AG09319 (cell line): Measurements from ENCODE around the gene TRAPPC11.

Source experiments
- DNase-seq: peaks from one replicate; pipeline ENCODE4 v3.0.0-alpha.2; 2010; ENCODE audit warnings: low read depth; ENCODE audit errors: extremely low read depth
- TF ChIP-seq, protein P1 (sequence below): IDR thresholded peaks from 2 replicates; pipeline ENCODE4 v1.5.1; 2011; ENCODE audit warnings: low read depth, mild to moderate bottlenecking, inconsistent platforms, low read length, moderate library complexity

The TRAPPC11 gene

DNA sequence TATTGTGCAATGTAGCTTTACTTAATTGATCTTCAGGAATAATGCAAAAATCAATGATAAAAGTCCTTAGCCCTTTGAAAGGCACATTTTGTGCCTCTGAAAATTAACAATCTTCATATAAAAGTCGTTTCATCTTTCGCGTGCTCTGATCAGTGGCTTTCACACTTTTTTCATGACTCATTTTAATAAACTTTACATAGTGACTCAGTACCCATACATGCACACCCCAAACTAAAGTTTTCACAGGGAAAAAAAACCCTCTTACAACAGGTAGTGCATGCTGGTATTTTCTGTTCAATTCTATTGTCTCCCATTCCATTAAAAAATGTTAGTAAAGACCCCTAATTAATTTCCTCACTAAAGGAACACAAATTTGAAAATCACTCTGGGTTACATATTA is 21.6 kb upstream of the TRAPPC11 start:
- TF ChIP-seq, protein P1, sequence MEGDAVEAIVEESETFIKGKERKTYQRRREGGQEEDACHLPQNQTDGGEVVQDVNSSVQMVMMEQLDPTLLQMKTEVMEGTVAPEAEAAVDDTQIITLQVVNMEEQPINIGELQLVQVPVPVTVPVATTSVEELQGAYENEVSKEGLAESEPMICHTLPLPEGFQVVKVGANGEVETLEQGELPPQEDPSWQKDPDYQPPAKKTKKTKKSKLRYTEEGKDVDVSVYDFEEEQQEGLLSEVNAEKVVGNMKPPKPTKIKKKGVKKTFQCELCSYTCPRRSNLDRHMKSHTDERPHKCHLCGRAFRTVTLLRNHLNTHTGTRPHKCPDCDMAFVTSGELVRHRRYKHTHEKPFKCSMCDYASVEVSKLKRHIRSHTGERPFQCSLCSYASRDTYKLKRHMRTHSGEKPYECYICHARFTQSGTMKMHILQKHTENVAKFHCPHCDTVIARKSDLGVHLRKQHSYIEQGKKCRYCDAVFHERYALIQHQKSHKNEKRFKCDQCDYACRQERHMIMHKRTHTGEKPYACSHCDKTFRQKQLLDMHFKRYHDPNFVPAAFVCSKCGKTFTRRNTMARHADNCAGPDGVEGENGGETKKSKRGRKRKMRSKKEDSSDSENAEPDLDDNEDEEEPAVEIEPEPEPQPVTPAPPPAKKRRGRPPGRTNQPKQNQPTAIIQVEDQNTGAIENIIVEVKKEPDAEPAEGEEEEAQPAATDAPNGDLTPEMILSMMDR: no peak
- no peak for DNase-seq

DNA sequence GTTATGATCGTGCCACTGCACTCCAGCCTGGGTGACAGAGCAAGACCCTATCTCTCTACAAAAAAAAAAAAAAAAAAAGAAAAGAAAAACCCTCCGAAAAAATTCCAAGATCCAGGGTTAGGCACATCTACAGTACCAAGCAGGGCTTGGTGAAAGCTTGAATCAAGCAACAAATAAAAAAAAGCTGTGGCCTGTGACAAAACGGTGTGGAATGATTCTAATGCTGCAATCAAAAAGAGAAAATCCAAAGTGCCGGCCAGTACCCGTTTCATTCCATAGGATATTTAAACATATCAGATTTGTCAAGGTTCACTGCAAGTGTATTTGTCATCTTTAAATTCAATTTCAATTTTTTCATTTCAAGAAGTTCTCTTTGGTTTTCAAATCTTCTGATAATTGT is 20.7 kb upstream of the TRAPPC11 start:
- DNase-seq: peak; percentile 10
- TF ChIP-seq, protein P1: no peak

DNA sequence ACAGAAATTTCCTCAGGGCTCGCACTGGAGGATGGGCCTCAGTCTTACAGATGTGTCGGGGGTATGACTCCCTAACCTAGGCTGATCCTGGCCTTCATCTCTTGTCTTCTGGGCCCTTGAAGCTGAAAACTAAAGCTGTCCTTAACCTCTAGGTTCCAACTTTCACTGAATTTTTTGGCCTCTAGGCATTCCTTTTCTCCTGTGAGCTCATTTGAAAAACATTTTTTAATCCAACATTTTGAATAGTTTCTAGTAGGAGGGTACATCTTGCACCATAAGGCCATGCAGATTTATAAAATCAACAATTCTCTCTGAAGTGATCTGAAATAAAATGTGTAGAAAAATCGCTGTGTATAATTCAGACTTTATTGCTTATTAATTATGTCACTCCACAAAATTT is 19.8 kb upstream of the TRAPPC11 start:
- no peak for DNase-seq
- TF ChIP-seq, protein P1: no peak

DNA sequence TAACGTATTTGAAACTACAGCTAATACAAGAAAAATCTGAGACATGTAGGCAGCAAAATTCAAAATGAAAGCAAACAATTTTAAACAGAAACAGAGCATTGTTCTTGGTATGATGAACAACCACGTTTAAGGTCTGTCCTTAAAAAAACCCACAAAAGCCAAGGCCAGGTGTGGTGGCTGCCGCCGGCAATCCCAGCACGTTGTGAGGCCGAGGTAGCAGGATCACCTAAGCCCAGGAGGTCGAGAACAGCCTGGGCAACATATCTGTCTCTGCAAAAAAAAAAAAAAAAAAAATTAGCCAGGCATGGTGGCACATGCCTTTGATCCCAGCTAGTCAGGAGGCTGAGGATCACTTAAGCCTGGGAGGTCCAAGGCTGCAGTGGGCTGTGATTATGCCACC is 13.8 kb upstream of the TRAPPC11 start:
- no peak for DNase-seq
- TF ChIP-seq, protein P1: no peak

DNA sequence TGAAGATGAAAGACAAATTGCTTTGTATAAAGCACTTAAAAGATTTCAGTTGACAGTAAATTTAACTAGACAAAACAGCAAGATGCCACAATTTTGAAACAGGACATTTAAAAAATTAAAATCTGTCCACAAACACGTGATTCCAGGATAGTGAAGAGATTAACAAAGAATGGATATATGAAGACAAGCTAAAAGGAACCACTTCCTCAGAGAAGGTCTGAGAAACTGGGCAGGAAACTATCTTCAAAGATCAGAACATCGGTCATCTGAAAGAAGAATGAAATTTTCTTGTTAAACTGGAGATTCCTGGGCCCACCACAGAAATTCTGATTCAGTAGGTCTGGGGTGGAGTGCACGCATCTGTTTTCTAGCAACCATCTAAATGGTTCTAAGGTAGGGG is 1.5 kb upstream of the TRAPPC11 start:
- no peak for DNase-seq
- TF ChIP-seq, protein P1: no peak

DNA sequence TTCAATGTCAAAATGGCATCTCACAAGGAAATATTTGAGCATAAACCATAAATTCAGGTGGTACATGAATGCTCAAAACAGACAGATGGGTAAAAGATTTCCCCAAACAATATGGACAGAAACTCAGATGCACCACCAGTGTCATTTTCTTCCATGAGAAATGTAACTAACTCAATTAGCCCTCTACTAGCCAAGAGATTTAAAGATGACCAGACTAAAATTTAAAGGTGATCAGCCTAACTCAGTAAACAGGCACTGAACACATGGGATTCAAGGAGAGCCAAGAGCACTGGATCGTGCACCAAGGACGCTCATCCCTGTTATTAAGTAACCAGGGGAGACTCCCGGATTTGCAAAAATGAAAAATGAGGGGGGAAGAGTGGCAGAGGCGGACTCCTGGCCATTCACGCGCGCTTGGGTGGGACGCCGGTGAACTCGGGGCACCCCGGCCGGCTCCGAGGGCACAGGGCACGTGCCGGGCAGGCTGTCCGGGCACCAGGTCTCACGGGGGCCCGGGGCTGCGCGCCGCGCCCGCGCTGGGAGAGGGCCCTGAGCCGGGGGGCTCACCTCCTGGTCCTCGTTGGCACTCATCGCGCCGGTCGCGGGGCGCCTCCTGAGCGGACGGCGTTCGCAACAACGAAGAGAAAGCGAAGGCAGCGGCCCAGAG is 598 bp upstream of the TRAPPC11 start:
- DNase-seq: no peak
- TF ChIP-seq, protein P1: no peak

DNA sequence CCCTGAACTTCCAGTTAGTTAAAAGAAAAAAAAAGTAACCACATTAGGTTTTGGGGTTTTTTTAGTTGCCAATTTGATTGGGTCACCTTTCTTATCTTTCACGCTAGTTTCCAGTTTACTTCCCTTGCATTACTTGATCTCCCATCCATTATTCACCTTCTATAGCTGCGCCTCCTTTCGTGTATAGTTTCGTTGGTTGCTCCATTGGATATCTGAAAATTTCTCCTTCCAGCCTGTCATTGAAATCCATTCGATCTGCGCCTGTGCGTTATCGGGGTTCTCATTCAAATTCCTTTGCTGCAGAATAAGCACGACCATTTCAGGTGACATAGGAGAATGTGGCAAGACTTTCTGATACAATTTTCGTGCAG is 764 bp downstream of the TRAPPC11 start:
- TF ChIP-seq, protein P1: no peak

More for the DNA sequence above, 764 bp downstream of the TRAPPC11 start:
- no peak for DNase-seq
